Fibroblast of pulmonary artery (primary cell): ENCODE results near the gene SMC5.
"Not testable (repeated sequence)": the region's sequence is repeated elsewhere in the genome, so short reads cannot be mapped to it uniquely, and the experiment has no call there.

ENCODE experiments used
- DNase-seq: peaks from one replicate; pipeline ENCODE4 v3.0.0-alpha.2; 2010; ENCODE audit warnings: low read depth
- H3K4me3 ChIP-seq: replicated peaks from 2 replicates; pipeline ENCODE4 v1.5.1; 2011; ENCODE audit warnings: low read depth, mild to moderate bottlenecking, control low read depth, low read length, moderate library complexity
- CTCF ChIP-seq: IDR thresholded peaks from 2 replicates; pipeline ENCODE4 v1.5.1; 2011; ENCODE audit warnings: mild to moderate bottlenecking, control low read depth, low read length, inconsistent platforms; ENCODE audit errors: missing control alignments

SMC5 gene

GRCh38 chr9:70229026-70229425 lies 29.8 kb upstream of the SMC5 start:
- no peak overlapping the region for H3K4me3 ChIP-seq
- no peak for TF ChIP-seq CTCF
- no peak for DNase-seq

- DNase-seq: peak; percentile 64
- no peak overlapping the region for H3K4me3 ChIP-seq
- peak; percentile 42 for TF ChIP-seq CTCF
Measured at GRCh38 chr9:70229579-70229978, 29.2 kb upstream of the SMC5 start.

- no peak for DNase-seq
- no peak overlapping the region for H3K4me3 ChIP-seq
- no peak for TF ChIP-seq CTCF
Measured at GRCh38 chr9:70232476-70232875, 26.3 kb upstream of the SMC5 start.

GRCh38 chr9:70234208-70234607 lies 24.6 kb upstream of the SMC5 start:
- not testable (repeated sequence) for DNase-seq, H3K4me3 ChIP-seq

DNA sequence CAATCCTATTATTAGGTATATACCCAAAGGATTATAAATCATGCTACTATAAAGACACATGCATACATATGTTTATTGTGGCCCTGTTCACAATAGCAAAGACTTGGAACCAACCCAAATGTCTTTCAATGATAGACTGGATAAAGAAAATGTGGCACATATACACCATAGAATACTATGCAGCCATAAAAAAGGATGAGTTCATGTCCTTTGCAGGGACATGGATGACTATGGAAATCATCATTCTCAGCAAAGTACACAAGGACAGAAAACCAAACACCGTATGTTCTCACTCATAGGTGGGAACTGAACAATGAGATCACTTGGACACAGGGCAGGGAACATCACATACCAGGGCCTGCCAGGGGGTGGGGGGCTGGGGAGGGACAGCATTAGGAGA lies 12.8 kb upstream of the SMC5 start:
- not testable (repeated sequence) for DNase-seq, H3K4me3 ChIP-seq

DNA sequence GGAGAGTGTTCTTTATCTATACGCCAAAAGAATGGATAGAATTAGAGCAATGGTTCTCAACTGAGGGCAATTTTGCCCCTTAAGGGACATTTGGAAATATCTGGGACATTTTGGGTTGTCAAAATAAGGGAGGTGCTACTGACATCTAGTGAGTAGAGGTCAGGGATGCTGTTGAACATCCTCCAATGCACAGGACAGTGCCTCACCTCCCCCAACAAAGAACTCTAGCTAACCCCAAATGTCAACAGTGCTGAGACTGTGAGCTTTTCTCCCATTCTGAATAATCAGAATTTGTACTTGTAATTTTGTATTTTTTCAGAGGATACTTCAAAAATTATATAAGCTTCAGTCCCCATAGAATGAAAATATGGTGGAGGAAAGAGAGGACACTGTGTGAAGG lies 8.6 kb upstream of the SMC5 start:
- DNase-seq: no peak
- no peak overlapping the region for H3K4me3 ChIP-seq
- TF ChIP-seq CTCF: no peak

DNA sequence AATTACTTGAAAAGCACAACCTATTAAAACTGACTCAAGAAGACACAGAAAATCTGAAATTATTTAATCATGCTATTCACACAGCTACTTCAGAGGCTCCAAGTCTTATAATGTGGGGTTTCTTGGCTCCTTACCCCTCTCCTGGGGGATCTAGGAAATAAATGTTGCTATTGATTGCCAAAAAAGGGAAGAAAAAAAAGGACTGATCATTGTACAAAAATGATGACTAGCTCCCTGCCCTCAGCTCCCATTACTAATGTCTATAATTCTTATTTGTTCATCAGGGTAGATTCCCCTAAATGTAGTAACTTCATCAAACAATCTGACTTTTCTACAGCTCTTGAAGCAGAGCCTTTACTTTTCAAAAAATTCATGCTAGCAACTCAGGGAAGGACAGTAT lies 3.3 kb upstream of the SMC5 start:
- no peak for TF ChIP-seq CTCF
- DNase-seq: peak; percentile 22
- peak overlapping the region; percentile 44 for H3K4me3 ChIP-seq

GRCh38 chr9:70256123-70256551 lies 2.6 kb upstream of the SMC5 start:
- DNase-seq: peak; percentile 83
- H3K4me3 ChIP-seq: peak overlapping the region; percentile 44
- TF ChIP-seq CTCF: no peak
